Measurements from ENCODE around the gene DOCK9.

The DOCK9 gene

DNA sequence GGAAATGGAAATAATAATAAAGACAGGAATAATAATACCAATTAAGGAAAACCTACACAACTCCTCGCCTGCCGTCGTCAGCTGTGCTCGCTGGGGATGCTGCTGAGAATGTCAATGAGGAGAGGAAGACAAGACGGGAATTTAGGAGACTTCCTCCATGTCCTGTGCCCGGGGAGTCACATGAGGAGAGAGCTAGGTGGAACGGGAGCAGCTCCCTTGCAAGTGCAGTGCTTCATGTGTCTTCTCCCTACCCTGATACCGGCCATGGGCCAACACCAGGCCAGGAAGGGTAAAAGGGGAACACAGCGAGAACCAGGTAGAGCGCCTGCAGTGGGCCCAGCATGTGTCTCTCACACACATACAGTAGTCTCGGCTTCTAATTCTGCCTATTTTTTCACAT lies 11.8 kb downstream of the DOCK9 start:
- Histone ChIP-seq H3K9me3 (ENCODE audit: control insufficient read depth, low read length) (no peaks in the 10 kb centered on the region), H3K4me1 (ENCODE audit: control insufficient read depth, insufficient read depth, low read length) (peaks cover 11% of the 10 kb centered on the region), H3K27me3 (ENCODE audit: control insufficient read depth, insufficient read depth, low read length) (no peaks in the 10 kb centered on the region), H3K4me3 (ENCODE audit: low read length) (no peak overlapping the region), H3K9ac (ENCODE audit: low read length) (no peak overlapping the region), H3K36me3 (ENCODE audit: control insufficient read depth, insufficient read depth, low read length) (no peaks in the 10 kb centered on the region)

DNA sequence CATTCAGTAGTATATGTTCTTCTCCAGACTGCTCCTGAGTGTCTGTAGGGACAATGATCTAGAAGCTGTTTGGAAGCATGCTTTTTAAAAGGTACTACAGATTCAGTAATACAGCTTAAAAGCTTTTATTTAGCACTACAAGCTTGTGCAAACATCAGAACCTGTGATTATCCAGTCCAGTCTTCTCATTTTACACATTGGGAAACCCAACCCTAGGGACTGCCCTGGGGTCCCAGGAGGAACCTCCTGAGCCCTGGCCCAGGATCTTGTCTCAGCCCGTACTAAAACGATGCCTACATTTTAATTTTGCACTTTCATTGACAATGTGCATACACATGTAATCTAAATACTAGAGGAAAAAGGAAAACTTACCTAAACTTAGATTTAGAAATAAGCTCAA lies 12.5 kb downstream of the DOCK9 start:
- no peaks in the 10 kb centered on the region for H3K9me3 ChIP-seq (ENCODE audit: control insufficient read depth, low read length)
- no peaks in the 10 kb centered on the region for H3K36me3 ChIP-seq (ENCODE audit: control insufficient read depth, insufficient read depth, low read length)
- no peaks in the 10 kb centered on the region for H3K27me3 ChIP-seq (ENCODE audit: control insufficient read depth, insufficient read depth, low read length)
- no peak overlapping the region for H3K4me3 ChIP-seq (ENCODE audit: low read length)
- H3K9ac ChIP-seq (ENCODE audit: low read length): no peak overlapping the region
- H3K4me1 ChIP-seq (ENCODE audit: control insufficient read depth, insufficient read depth, low read length): peaks cover 11% of the 10 kb centered on the region

DNA sequence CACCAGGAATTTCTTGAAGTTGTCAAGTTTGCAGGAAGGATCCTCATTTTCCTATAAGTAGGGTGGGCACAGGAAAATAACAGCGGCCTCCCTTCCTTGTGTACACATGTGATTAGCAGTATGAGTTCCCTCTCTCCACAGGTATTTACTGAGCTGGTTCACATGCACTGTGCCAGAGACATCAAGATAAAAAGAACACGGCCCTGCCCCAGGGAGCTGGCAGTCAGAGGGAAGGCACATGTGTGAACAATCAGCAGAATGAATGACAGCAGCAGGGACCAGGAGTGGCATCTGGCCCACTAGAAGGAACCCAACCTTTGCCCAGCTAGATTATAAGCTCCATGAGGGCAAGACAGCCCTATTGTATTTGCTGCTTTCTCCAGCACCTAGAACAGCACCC lies 13.9 kb downstream of the DOCK9 start:
- H3K4me1 ChIP-seq (ENCODE audit: control insufficient read depth, insufficient read depth, low read length): peaks cover 21% of the 10 kb centered on the region
- no peak overlapping the region for H3K4me3 ChIP-seq (ENCODE audit: low read length)
- H3K9ac ChIP-seq (ENCODE audit: low read length): no peak overlapping the region

DNA sequence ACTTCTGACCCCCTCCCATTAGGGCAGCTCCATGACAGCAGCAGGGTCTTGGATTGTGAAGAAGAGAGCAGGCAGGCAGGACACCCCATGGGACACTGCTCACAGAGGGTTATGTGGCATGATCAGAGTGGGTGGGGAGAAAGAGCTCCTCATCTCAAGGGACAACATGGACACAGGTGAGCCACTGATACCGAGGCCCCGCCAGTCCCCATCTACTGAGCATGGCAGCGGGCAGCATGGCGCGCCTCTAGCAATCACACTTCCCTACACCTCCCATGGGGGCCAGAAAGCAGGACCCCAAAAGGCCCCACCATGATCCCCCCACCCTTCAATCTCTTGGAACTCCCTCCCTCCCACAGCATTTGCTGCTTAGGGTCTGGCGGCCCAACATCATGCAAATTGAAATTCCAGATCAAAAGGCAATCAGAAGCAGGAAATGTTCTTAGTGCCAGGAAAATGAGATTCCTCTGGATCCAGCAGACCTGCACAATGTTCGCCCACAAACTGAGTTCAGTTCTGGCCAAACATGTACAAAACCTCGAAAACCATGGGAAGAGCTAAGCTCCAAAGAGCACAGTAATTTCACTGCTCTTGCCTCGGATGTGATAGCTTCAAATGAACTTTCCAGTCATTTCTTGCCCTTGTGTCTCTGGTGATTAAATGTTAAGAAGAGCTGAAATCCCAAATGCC lies 14.8 kb downstream of the DOCK9 start:
- Histone ChIP-seq H3K9ac (ENCODE audit: low read length) (no peak overlapping the region), H3K27me3 (ENCODE audit: control insufficient read depth, insufficient read depth, low read length) (no peaks in the 10 kb centered on the region), H3K9me3 (ENCODE audit: control insufficient read depth, low read length) (no peaks in the 10 kb centered on the region), H3K4me3 (ENCODE audit: low read length) (no peak overlapping the region), H3K36me3 (ENCODE audit: control insufficient read depth, insufficient read depth, low read length) (no peaks in the 10 kb centered on the region), H3K4me1 (ENCODE audit: control insufficient read depth, insufficient read depth, low read length) (peaks cover 21% of the 10 kb centered on the region)

More for the DNA sequence above, 13.9 kb downstream of the DOCK9 start:
- no peaks in the 10 kb centered on the region for H3K36me3 ChIP-seq (ENCODE audit: control insufficient read depth, insufficient read depth, low read length)
- H3K9me3 ChIP-seq (ENCODE audit: control insufficient read depth, low read length): no peaks in the 10 kb centered on the region
- no peaks in the 10 kb centered on the region for H3K27me3 ChIP-seq (ENCODE audit: control insufficient read depth, insufficient read depth, low read length)

DNA sequence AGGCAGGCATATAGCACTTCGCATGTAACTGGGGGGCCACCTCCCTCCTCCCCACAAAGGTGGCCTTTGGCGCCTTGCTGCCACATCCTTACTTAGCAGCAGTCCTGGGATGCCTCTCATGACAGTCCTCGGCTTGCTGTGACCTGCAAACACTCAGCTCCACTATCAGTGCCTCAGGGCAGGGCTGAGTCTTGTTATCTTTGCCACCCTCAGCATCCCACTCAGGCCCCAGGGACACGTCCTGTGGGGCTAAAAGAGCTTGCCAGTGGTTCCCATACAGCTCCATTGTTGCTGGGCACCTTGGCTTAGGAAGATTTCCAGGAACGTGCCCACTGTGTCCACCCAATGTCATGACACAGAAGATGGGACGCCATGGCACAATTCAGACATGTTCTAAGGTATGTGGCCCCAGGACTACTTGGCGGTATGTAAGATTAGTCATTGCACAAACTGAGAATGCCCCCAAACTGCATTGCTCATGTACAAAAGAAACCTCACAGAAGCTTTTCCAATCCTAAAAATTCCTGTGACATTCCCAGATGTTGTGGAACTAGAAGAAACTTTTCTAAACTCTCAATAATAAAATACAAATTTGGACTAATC lies 16.3 kb downstream of the DOCK9 start:
- no peaks in the 10 kb centered on the region for H3K36me3 ChIP-seq (ENCODE audit: control insufficient read depth, insufficient read depth, low read length)
- no peak overlapping the region for H3K4me3 ChIP-seq (ENCODE audit: low read length)
- peaks cover 21% of the 10 kb centered on the region for H3K4me1 ChIP-seq (ENCODE audit: control insufficient read depth, insufficient read depth, low read length)
- no peak overlapping the region for H3K9ac ChIP-seq (ENCODE audit: low read length)
- no peaks in the 10 kb centered on the region for H3K9me3 ChIP-seq (ENCODE audit: control insufficient read depth, low read length)
- no peaks in the 10 kb centered on the region for H3K27me3 ChIP-seq (ENCODE audit: control insufficient read depth, insufficient read depth, low read length)

DNA sequence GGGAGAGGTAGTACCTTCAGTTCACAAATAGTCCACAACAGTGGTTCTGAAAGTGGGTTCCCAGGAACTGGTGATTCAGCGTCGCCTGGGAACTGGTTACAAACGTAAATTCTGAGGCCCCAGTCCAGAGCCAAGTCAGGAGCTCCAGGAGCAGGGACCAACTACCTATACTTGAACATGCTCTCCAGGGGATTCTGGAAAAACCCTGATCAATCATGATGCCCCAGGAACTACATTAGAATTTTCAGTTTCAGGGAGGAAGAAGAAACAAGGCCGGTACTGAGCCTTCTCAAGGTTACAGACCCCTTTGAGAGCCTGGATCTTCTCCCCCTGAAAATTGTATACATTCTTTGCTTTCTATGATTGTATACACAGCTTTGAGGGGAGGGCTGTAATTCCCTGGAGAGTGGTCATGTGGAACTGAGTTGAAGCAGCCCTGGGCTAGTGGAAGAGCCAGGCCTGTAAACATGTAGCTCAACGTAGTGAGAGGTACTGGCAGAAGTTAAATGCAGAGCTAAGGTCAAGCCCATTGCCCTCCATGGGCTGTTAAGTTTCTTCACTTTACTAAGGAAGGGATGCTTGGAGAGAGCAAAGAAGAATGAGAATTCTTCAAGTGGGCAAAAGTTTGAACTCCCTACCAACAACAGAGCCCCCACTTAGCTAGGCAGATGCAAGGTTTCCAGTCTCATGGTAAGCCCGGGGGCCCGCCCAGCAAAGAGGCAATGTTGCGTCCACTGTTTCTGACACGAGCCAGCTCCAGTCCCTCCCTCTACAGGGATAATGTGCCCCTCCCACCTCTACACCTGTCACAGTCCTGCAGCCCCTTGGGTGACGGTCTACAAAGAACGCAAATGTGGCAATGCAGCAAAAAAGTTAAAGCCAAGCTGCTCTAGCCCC lies 17.0 kb downstream of the DOCK9 start:
- Histone ChIP-seq H3K36me3 (ENCODE audit: control insufficient read depth, insufficient read depth, low read length) (no peaks in the 10 kb centered on the region), H3K4me1 (ENCODE audit: control insufficient read depth, insufficient read depth, low read length) (peaks cover 21% of the 10 kb centered on the region), H3K9ac (ENCODE audit: low read length) (no peak overlapping the region), H3K4me3 (ENCODE audit: low read length) (no peak overlapping the region), H3K27me3 (ENCODE audit: control insufficient read depth, insufficient read depth, low read length) (no peaks in the 10 kb centered on the region), H3K9me3 (ENCODE audit: control insufficient read depth, low read length) (no peaks in the 10 kb centered on the region)

DNA sequence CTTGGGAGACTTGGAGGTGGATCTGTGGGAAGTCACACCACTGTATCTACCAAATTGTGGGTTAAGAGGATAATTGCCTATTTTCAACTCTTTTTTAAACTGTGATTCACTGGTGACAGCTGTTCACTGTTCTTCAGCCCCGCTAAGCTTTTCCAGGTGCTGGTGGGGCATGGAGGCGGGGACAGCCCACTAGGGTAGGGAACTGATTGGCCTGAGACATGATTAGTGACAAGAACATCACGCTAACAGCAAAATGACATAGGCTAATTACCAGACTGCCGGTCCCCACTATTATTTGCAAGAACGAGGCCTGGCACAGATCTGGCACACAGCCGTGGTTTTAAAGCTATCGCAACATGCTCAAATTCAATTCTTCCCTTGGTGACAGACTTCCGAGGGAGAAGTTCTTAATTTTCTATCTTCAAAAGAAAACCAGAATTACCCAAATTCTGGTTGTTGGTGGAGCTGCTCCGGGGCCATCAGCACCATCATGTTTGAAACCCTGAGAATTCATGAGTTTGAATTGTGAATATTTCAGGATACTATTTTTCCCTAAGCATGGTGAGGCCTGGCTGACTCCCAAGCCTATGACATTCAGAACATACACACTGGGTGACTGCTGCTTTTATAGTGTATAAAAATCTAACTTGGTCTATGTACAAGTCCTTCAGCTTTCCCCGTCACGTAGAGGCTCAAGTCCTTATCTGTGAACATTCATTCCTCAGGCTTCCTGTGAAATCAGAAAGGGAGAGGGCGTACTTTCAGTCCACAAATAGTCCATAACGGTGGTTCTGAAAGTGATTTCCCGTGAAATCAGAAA lies 17.9 kb downstream of the DOCK9 start:
- no peaks in the 10 kb centered on the region for H3K36me3 ChIP-seq (ENCODE audit: control insufficient read depth, insufficient read depth, low read length)
- H3K4me3 ChIP-seq (ENCODE audit: low read length): no peak overlapping the region
- H3K27me3 ChIP-seq (ENCODE audit: control insufficient read depth, insufficient read depth, low read length): no peaks in the 10 kb centered on the region
- H3K9ac ChIP-seq (ENCODE audit: low read length): no peak overlapping the region
- no peaks in the 10 kb centered on the region for H3K9me3 ChIP-seq (ENCODE audit: control insufficient read depth, low read length)
- H3K4me1 ChIP-seq (ENCODE audit: control insufficient read depth, insufficient read depth, low read length): peaks cover 21% of the 10 kb centered on the region

DNA sequence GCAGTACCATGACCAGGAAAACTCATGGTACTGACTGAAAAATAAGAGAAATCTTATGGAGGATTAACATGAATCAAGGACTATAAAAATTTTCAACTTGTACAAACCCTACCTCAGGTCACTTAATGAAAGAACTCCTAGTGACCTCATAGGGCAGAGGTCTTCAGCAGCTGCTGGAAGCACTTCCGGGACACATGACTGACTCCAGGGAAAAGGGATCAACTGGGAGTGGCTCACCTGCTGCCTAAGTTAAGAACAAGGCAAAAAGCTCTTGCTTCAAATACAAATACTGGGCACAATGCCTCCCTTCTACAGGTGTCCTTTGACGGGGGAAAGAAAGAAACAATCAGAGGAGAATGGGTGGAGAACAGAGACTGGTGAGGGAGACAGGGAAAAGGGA lies 18.6 kb downstream of the DOCK9 start:
- Histone ChIP-seq H3K9ac (ENCODE audit: low read length) (no peak overlapping the region), H3K9me3 (ENCODE audit: control insufficient read depth, low read length) (no peaks in the 10 kb centered on the region), H3K4me1 (ENCODE audit: control insufficient read depth, insufficient read depth, low read length) (peaks cover 21% of the 10 kb centered on the region), H3K27me3 (ENCODE audit: control insufficient read depth, insufficient read depth, low read length) (no peaks in the 10 kb centered on the region), H3K4me3 (ENCODE audit: low read length) (no peak overlapping the region), H3K36me3 (ENCODE audit: control insufficient read depth, insufficient read depth, low read length) (no peaks in the 10 kb centered on the region)

DNA sequence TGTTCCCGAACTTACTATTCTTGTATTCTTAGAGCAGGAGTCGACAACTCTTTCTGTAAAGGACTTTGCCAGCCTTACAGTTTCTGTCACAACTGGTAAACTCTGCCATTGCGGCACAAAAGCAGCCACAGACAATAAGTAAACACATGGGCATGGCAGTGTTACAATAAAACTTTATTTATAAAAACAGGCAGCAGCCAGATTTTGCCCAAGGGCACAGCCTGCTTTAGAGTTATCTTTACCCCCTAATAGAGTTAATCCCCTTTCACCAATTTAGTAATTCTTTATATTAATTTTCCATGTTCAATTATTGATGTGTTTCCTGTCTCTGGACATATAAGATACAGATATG lies 19.4 kb downstream of the DOCK9 start:
- Histone ChIP-seq H3K27me3 (ENCODE audit: control insufficient read depth, insufficient read depth, low read length) (no peaks in the 10 kb centered on the region), H3K4me1 (ENCODE audit: control insufficient read depth, insufficient read depth, low read length) (peaks cover 14% of the 10 kb centered on the region), H3K9ac (ENCODE audit: low read length) (no peak overlapping the region), H3K4me3 (ENCODE audit: low read length) (no peak overlapping the region), H3K36me3 (ENCODE audit: control insufficient read depth, insufficient read depth, low read length) (no peaks in the 10 kb centered on the region), H3K9me3 (ENCODE audit: control insufficient read depth, low read length) (no peaks in the 10 kb centered on the region)

DNA sequence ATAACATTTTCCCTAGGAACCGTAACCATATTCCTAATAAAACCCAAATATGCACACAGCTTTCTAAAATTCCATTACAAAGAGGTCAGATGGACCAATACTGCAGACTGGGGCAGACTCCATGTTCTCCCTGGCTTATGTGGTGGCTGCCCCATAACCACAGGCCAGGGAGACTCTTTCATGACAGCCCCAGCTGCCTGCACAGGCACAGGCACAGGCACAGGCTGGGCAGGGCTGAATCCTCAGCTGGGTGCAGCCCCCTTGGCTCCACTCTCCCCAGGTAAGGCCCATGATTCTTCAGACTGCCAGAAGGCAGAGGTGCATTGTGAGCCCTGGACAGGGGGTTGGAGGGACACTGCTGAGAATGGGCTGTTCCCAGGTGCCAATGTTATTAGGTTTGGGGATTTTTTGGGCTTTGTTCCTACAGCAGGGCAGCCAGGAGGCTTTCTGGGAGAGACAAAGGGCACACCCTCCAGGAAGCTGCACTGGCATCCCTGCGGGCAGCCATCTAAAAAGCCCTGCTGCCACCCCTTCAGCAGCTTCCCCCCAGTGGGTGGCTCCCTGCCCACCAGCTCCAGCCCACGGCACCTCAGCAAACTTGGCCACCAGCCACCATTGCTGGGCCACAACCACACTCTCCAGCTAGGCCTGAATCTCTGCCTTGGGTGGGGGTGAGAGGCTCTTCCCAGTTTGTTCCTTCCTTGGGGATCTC lies 20.0 kb downstream of the DOCK9 start:
- Histone ChIP-seq H3K9ac (ENCODE audit: low read length) (no peak overlapping the region), H3K4me3 (ENCODE audit: low read length) (no peak overlapping the region), H3K9me3 (ENCODE audit: control insufficient read depth, low read length) (no peaks in the 10 kb centered on the region), H3K4me1 (ENCODE audit: control insufficient read depth, insufficient read depth, low read length) (peaks cover 10% of the 10 kb centered on the region), H3K27me3 (ENCODE audit: control insufficient read depth, insufficient read depth, low read length) (no peaks in the 10 kb centered on the region), H3K36me3 (ENCODE audit: control insufficient read depth, insufficient read depth, low read length) (no peaks in the 10 kb centered on the region)

DNA sequence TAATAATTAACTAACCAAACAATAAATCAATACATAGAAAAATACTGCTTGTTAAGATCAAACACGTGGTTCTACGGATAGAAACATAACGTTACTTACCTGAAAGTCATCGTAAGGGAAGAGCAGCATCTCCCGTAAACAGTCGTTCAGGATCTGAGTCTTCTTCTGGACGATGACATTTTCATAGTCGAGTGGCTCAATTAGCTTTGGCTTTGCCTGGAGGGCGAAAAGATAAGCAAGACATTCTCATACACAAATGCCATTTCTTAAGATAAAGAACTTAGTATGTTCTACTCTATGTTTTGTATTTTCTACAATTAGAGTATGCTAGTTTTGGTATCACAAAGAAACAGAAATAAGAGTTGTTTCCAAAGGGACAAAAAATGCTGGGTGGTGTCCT lies 22.5 kb downstream of the DOCK9 start:
- Histone ChIP-seq H3K9me3 (ENCODE audit: control insufficient read depth, low read length) (no peaks in the 10 kb centered on the region), H3K36me3 (ENCODE audit: control insufficient read depth, insufficient read depth, low read length) (no peaks in the 10 kb centered on the region), H3K4me1 (ENCODE audit: control insufficient read depth, insufficient read depth, low read length) (peaks cover 10% of the 10 kb centered on the region), H3K9ac (ENCODE audit: low read length) (no peak overlapping the region), H3K4me3 (ENCODE audit: low read length) (no peak overlapping the region), H3K27me3 (ENCODE audit: control insufficient read depth, insufficient read depth, low read length) (no peaks in the 10 kb centered on the region)
